SHP77 (cell line): ENCODE data around the gene TUBGCP6.

Experiments
- DNase-seq, 2 experiments: peaks; one replicate each; lab custom pipeline; 2025; lab: John Stamatoyannopoulos, UW

TUBGCP6 gene

DNA sequence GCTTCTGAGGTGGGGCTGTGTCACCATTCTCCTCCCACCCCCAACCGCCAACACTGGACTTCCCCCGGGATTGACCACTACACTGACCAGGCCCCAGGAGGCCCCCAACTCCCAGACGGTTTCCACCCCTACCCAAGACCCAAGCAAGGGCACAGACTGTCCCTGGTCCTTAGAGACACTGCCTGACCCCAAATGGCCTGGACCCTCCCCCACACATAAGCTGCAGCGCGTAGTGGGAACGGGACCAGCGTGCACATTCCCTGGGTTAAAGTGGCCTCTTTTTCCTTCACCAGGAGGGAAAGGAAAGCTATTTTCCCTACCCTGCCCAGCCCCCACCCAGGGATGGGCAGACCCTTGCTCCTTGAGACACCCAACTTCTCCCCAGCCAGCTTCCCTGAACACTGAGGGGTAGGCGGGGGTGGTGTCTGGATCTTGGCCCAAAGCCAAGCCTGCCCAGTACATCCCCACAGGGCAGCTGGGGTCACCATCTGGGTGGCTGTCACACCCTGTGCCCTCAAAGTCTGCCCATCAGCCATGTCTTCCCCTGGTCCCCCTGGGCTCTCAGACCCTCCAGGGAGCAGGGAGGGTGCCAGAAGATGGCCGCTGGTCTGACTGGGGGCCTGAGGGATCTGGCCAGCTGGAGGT is 18.3 kb upstream of the TUBGCP6 start:
- no peak for DNase-seq

DNA sequence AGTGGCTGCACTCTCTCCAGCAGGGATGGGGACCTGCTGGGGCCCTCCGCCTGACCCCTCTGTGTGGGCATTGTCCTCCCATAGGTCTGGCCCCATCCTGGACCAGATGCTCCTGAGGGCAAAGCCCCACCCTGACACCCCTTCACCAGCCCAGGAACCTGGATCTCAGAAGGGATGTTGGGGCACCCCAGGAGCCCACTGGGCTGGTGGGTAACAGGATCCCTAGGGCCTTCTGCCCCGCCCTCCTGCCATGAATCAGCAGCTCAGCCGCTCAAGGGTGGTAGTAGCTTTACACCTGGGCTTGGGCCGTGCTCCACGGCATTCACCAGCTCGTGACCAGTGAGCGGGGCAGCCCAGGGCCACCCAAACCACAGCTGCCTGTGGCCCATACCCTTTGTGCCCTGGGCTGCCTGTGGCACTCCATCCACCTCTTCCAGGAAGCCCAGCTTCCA is 17.7 kb upstream of the TUBGCP6 start:
- DNase-seq = peak in 1 of 2 experiments; percentile 35

DNA sequence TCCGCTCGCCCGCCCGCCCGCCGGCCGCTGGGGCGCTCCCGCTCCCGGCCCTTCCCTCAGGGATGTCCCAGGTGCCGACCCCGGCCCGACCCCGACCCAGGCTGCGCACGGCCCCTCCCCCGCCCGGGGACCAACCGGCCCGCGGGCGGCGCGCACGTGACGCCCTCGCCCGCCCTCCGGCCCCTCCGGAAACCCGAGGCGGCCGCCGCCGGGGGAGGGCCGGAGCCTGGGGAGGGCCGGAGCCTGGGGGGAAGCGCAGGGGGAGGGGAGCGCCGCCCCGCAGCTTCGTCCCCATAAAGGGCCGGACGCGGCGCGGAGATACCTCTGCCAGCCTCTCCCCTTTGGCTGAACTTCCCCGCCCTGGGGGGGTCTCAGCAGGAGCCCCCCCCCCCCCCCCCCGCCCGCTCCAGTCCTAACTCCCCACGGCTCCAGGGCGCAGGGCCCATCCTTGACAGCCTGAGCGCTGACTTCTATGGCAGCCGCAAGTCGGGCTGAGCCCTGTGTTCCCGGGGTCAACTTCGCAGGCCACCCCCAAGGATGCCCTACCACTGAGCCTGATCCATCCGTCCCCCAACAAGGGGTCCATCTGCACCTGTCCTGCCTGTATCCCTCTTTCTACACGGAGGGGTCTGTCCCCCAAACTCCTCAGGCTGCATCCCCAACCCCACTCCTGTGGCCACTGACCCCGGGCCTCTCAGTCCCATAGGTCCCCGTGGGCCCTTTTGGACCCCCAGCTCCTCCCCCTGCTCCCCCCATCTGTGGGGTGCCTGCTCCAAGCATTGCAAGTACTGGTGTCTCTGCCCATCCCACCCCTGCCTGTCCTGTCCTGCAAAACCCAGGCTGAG is 17.0 kb upstream of the TUBGCP6 start, which contains the start of gene MAPK12:
TSS of gene MAPK12 (minus strand) at position 69 of the 845 bp plus-strand sequence. CDS start 174 bp downstream, outside the sequence.
- DNase-seq = peak; percentile 48 to 66

DNA sequence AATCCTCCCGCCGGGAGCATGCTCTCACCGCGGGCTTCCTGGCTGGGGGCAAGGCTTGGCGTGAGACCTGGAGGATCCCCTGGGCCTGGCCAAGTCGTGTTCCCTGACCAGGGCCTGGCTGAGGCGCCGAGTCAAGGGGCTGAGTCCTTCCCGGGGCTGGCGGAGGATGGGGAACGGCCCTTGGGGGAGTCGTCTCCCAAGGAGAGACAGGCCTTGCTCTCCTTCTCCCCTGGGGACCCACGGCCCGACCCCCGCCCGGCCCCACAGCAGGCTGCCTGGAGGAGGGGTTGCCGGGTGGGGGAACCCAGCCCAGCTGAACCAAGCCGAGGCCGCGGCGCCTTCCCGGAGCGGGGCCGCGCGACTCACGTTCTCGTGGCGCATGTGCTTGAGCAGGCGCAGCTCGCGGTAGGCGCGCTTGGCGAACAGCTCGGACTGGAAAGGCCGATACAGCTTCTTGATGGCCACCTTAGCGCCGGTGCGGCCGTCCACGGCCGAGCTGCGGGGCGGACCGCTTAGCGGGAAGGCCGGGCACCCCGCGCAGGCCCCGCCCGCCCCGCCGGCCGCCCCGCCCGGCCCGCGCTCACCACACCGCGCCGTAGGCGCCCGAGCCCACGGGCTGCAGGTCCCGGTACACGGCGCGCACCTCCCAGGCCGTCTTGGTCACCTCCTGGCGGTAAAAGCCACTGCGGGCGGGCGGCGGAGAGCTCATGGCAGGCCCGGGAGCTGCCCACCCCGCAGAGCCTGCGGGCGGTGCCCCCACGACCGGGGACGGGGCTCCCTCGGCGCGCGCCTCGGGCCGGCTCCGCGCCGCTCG is 16.2 kb upstream of the TUBGCP6 start:
- DNase-seq = peak in 1 of 2 experiments; percentile 52

DNA sequence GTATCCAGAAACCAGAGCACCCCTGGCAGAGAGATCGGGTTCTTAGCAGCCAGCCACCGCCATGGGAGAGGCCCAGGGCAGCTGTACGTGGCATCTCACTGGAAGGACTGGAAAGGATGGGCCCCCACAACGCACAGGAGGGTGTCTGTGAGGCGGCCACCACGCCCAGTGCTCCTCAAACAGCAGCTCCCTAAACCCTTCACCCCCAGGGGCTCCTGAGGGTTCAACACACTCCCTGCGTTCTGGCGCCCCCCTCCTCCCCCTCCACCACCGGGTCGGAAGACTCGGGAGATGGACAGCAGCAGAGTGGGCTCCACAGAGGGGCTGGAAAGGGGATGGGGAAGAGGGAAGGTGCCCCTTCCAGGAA is 15.6 kb upstream of the TUBGCP6 start:
- no peak for DNase-seq

DNA sequence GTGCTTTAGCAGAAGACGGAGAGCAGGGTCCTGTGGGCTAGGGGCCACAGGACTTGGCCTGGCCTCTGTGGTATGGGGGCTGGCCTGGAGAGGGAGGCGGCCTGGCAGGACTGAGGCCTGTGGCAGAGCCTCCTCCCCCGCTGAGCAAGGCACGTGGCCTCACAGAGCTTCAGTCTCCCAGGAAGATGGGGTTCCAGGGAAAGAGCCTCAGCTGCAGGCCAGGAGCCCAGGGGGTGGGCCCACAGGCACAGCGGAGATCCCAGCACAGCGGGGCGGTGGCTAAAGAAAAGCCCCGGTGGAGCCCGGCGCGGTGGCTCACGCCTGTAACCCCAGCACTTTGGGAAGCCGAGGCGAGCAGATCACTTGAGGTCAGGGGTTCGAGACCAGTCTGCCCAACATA is 14.5 kb upstream of the TUBGCP6 start:
- no peak for DNase-seq

DNA sequence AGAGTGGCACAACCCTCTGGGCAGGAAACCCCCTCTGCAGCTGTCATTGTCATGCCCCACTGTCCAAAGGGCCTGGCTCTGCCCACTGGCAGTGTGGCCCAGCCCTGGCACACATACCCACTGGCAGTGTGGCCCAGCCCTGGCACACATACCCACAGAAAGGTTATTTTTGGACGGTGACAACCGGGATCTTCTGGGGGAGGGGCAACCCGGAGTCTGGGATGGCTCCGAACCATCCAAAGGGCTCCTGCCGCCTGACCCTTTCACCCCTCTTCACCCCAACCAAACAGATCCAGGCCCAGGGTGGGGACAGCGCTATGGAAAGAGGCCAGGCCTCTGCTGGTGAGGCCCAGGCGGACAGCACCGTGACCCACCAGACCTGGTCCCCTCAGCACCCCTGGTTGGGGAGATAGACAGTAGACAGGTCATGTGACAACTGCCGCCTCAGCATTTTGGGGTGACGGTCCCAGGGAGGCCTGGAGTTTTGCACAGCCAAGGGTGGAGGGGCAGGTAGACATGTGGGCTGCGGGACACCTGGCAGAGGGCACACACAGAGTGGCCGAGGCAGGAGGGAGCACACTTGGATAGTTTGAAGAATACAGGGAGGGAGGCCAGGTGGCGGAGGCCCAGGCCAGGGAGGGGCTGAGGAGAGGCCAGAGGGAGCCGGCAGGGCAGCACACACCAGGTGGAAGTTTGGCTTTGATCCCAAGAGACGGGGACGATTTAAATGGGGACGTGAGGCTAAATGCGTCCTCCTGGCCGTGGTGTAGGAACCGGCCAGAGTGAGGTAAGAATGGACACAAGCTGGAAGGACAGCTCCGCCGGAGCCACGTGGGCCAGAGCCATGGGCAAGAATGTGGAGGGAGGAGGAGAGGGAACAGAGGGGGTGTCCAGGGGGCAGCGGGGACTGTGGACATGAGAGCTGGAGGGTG is 13.8 kb upstream of the TUBGCP6 start:
- DNase-seq = no peak

DNA sequence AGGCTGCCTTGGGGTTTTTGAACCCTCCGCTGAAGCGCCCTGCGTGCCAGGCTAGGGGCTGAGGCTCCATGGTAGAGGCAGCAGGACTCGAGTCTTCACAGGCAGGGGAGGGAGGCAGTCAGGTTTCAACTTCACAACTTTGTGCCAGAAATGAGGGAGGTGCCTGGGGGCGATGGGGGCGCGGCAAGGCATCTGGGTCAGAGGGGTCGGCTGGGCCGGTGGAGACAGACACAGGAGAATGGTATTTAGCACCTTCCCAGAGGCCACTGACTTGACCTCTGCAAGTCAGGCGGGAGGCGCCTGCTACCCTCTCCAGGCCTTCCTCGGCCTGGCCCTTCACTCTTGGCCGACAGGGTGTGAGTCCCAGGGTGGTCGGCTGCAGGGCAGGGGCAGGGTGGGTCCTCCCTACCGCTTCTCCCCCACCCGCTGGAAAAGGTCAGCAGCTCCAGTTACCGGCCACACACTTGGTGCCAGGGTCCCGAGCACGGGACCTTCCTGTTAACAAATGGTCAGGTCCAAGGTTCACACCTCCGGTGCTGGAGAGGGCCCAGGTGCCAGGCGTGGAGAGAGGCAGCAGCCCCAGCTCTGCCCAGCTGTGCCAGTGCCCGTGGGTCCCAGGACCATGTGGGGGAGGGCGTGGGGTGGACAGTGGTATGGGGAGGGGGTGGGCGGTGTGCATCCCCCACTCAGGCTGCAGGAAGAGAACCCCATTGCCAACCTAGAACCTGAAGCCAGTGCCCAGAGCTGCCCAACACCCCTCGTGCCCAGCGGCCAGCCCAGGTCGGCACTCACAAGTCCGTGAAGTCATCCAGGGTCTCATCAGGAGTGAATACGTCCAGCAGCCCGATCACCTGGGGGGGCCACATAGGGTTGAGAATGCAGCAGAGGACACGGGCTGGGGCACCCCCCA is 12.9 kb upstream of the TUBGCP6 start:
- DNase-seq = no peak

DNA sequence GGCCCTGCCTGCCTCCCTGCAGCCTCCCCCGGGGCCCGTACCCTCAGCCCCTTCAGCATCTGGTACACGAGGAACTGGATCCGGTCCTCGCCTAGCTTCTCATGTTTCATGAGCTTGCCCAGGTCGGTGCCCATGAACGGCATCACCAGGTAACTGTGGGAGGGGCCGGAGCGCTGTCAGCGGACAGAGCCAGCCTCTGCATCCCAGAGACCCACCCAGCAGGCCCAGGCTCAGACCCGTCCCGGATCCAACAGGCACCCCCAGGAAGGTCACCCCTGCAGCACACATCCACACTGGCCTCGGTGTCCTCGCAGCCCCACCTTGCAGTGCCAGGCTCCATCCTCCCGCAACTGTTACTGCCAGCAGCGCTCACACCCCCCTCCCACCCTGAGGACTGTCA is 12.2 kb upstream of the TUBGCP6 start:
- DNase-seq = no peak

DNA sequence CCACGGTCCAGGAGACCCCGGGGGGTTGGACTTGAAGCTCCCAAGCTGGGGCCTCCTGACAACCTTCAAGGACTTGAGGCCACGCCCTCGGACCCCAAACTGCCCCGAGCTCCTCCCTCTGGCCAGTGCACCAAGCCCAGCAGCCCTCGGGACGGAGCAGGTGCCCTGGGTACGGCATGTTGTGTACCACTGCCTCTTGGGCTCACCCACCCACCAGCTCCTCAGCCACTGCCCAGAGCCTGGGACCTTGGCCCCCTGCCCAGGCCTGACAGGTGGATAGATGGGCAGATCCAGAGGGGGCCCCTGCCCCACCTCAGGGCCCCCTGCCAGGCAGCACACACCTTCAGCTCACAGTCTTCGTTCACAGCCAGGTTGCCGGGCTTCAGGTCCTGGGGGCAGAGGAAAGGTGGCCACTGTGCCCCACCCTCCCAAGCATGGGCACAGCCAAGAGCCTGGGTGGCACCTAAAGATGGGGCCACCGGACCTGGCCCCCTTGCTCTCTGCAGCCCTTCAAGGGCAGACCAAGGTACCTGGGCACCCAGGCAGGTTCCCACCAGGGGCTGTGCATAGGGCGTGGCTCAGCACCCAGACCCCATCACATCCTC is 11.5 kb upstream of the TUBGCP6 start:
- DNase-seq = no peak

DNA sequence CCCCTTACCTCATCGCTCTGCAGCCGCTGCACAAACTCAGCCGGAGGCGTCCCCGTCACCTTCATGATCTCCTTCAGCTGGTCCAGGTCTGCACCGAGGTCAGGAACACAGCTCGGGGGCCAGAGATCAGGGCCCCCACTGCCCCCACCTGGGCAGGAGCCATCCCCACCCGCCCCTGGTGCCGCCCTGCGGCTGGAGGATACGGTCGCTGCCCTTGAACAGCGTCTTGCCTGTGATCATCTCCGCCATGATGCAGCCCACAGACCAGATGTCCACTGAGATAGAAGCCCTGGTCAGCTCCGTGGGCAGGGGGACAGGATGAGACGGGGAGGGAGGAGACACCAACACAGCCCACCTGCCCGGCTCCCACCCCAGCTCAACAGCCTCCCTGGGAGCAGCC is 10.8 kb upstream of the TUBGCP6 start:
- DNase-seq = no peak

DNA sequence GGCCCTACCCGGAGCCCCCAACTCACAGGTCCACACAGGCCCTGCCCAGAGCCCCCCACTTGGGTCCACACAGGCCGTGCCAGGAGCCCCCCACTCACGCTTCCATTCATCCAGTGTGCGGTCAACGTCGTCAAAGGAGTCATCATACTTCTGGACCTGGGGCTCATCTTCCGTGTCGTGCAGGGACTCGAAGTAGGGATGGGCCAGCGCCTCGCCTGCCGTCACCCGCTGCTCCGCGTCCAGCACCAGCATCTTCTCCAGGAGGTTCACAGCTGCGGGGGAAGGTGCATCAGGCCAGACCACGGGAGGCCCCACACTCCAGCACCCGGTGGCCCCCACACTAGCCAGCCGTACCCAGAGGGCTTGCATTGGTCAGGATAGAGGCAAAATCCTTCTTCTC is 10.3 kb upstream of the TUBGCP6 start:
- no peak for DNase-seq

DNA sequence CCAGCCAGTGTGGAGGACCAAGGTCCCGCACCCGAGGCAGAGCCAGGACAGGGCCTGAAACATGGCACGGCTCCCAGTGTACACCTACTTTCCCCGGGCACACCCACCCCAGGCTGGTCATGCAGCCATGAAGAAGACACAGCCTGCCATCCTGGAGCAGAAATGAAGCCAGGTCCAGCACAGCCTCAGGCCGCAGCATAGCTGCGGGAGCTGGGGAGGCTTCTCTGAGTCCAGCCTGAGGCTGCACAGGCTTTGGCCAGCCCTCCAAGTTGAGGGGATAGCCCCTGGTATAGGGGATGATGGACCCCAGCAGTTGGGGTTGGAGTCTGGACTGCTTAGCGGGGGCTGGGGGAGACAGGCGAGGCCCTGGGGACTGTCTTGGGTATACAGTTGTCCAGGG is 9.1 kb upstream of the TUBGCP6 start:
- DNase-seq = no peak

DNA sequence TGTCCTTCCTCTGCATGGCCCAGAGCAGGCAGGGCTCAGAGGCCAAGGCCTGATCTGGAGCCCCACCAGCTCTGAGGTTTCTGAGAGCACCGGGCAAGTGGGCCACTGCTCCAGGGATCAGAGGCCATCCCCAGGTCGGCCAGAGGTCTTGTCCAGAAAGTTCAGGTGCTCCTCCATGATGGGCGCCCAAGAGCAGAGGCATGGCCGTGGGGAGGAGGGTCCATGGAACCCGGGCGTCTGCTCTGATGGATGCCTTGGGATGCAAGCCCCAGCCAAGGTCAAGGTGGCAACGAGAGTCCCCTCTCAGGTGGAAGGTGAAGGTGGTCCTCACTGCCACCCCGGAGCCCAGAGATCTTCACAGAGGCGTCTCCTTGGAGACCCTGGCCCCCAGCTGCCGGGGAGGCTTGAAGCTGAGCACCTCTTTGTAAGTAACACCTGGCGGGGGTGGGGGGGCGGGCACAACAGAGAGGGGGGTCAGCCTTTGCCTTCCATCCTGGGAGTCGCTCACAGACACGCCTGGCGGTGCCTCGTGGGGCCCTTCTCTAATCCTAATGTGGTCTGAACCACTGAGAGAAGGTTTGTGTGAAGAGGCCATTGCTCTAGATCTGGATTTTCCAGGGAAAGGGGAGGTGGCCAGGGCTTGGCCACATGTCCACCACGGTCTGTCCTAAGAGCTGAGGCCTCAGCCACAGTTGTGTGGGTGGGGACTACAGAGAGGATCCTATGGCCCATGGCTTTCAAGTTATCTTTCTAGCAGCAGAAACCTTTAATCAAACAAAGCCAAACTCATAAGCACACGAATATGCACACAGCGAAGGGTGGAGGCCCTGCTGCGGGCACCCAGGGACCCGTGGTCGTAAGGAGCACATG is 8.5 kb upstream of the TUBGCP6 start:
- no peak for DNase-seq

DNA sequence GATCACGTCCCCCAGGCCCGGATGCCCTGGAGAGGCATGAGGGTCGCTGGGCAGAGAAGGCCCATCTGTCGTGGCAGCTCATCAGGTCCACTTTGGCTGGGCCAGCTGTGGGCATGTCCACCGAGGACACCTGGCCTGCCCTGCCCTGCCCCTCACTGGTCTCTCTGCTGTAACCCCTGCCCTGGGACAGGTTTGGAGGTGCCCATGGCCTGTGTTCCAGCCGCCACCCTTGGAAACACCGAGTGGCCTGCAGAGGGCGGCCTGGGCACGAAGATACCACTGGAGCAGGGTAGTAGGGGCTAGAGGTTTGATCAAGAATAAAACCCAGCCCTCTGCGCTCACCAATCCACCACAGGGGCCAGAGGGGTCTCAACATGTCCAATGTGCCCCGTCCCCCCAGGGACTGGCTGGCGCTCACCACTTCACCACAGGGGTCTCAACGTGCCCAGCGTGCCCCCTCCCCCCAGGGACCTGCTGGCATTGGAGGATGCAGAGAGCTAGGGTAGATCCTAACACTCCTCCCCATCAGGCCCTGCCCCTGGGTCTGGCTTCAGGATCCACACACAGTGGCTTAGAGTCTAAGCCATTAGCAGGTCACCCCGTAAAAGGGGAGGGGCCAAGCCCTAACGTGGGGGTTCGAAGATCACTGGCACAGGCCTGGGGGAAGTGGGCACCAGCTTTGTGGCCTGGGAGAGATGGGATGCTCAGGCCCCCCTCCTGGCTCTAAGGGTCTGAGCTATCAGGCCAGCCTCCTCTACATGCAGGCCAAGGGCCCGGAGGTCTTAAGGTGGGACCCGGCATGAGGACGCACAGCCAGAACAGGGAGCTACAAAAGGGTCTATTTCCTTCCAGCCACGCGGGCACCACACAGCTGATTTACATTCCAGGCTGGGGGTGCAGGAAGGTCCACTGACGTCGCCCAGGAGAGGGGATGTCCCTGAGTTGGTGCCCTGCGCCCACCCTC is 7.5 kb upstream of the TUBGCP6 start:
- DNase-seq = peak; percentile 79 to 83

DNA sequence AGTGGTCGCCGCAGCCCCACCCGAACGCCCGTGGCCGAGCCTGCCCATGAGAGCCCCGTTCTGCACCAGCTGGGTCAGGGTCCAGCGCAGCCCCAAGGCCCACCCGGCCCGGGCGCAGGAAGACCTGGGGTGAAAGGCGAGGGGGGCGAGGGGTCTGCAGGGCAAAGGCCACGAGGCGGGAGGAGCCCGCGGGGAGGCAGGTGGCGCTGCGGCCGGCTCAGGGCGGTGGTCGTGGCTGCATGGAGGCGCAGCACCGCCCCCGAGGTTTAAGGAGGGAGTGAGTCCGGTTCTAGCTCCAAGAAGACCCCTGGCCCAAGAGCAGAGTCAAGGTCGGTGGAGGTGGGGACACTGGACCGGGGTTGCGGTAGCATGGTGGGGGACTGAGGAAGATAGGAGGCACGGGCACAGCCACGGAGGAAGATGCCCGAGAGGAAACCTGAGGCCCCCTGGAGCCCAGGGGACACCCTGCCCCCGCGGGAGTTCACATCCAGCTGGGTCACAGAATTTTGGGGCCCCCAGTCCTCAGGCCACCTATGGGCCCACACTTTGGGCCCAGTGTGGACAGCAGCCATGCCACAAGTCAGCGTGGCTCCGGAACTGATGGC is 6.8 kb upstream of the TUBGCP6 start:
- DNase-seq = no peak
